Mesothelial cell of epicardium (in vitro differentiated cells): ENCODE measurements around the gene ZNF516. TPM values are rescaled to one million over a fixed set of nuclear protein-coding genes. Genes with fewer than 3 reads are reported as not detected.

ENCODE experiments used
- DNase-seq, 2 experiments: peaks; one replicate each; pipeline ENCODE4 v3.0.0; 2021; ENCODE audit warnings: low spot score in 2 of 2; ENCODE audit not compliant: unreplicated experiment in 2 of 2
- H3K27ac Mint-ChIP-seq: 2 replicates; pipeline ENCODE4 v1.8.0; 2021; ENCODE audit warnings: mixed read lengths
- H3K27me3 Mint-ChIP-seq: 2 replicates; pipeline ENCODE4 v1.8.0; 2021; ENCODE audit warnings: low read depth, mixed read lengths
- H3K36me3 Mint-ChIP-seq: 2 replicates; pipeline ENCODE4 v1.8.0; 2021; ENCODE audit warnings: mixed read lengths
- H3K4me1 Mint-ChIP-seq: 2 replicates; pipeline ENCODE4 v1.8.0; 2021; ENCODE audit warnings: mixed read lengths
- H3K4me3 Mint-ChIP-seq: 2 replicates; pipeline ENCODE4 v1.8.0; 2021; ENCODE audit warnings: mild to moderate bottlenecking, moderate library complexity, mixed read lengths
- H3K9me3 Mint-ChIP-seq: 2 replicates; pipeline ENCODE4 v1.8.0; 2021; ENCODE audit warnings: mixed read lengths
- total RNA-seq: library from RNA; stranded (reverse); gene quantifications from 3 replicates; pipeline ENCODE4 v1.2.1, GENCODE V29; 2021
- TF ChIP-seq, protein P1 (sequence below): fragments of 200-600 bp; sonication (generic); IDR thresholded peaks from one replicate; pipeline ENCODE4 v1.5.0; 2021; ENCODE audit warnings: antibody characterized with exemption; ENCODE audit not compliant: unreplicated experiment

The ZNF516 gene
- total RNA-seq, 1 donor from 2014 or later: 92.1 TPM

DNA sequence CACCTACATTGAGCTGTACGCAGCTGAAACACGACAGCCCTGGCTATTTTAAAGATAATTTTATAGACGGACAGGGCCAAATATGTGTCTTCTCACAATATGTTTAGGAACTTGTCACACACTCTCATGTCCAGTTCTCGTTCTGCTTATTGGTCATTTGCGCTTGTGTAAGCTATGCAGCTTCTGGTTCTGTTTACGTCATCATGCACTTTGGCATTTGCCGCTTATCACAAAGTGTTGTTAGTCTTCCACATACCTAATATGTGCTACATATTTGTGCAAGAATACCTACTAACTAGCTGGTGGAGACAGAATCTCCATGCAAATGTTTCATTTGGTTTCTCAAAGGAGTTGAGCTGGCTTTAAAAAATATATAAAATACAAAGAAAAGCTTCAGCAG lies 7.5 kb upstream of the ZNF516 start:
- no peak for DNase-seq
- no peaks in the 10 kb centered on the region for H3K27me3 Mint-ChIP-seq
- no peaks in the 10 kb centered on the region for H3K36me3 Mint-ChIP-seq
- peaks cover 6% of the 10 kb centered on the region for H3K4me1 Mint-ChIP-seq
- H3K4me3 Mint-ChIP-seq: no peak overlapping the region
- H3K27ac Mint-ChIP-seq: no peak overlapping the region
- TF ChIP-seq, protein P1, sequence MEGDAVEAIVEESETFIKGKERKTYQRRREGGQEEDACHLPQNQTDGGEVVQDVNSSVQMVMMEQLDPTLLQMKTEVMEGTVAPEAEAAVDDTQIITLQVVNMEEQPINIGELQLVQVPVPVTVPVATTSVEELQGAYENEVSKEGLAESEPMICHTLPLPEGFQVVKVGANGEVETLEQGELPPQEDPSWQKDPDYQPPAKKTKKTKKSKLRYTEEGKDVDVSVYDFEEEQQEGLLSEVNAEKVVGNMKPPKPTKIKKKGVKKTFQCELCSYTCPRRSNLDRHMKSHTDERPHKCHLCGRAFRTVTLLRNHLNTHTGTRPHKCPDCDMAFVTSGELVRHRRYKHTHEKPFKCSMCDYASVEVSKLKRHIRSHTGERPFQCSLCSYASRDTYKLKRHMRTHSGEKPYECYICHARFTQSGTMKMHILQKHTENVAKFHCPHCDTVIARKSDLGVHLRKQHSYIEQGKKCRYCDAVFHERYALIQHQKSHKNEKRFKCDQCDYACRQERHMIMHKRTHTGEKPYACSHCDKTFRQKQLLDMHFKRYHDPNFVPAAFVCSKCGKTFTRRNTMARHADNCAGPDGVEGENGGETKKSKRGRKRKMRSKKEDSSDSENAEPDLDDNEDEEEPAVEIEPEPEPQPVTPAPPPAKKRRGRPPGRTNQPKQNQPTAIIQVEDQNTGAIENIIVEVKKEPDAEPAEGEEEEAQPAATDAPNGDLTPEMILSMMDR: no peak
- no peaks in the 10 kb centered on the region for H3K9me3 Mint-ChIP-seq

DNA sequence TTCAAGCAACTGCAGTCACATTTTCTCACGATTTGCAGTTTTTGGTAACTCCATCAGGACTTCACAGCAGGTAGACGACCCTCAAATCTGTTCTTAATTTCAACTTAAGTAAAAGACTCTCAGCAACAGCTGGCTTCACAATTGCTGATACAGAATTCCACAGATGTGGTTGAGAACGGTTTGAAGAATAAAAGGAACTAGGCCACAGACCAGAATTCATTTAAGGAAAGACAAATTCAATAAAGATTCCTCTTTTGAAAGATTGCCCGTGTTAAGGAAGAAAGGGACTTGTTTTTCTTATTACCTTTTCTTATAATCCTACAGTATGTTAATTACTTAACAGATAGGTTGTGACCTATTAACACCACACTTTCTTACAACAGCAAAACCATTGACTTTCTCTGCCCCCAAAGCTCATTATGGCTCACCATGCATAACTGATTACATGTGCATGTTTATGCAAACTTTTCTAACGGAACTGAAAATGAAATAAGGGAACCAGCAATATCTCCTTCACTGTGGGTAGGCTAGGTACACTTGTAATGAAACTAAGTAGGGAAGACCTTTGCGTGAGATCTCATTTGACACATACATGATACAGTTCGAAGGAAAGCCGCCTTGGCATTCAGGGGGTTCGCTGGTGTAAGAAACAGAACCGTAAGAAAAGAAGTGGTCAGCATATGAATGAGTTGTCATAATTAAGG lies 4.7 kb upstream of the ZNF516 start:
- peaks cover 10% of the 10 kb centered on the region for H3K4me1 Mint-ChIP-seq

DNA sequence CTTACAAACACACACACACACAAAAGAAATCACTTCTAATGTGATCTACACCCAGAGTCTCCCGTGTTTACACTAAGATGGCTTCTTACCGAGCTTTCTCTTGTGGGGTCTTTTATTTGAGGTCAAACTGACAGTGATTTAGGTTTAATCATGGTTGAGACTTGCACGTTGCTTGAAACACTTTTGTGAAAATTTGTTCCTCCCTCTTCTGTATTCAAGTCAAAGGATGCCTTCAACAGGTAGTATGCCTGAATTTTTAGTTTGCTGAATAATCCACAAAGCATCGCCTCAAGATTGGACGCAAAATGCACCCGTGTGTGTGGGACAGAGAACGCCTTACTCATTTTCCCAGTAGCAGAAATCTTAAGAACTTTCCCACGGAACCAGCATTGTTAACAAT lies 4.0 kb upstream of the ZNF516 start:
- TF ChIP-seq, protein P1: no peak
- Mint-ChIP-seq H3K27me3 (no peaks in the 10 kb centered on the region), H3K4me1 (peaks cover 10% of the 10 kb centered on the region), H3K36me3 (no peaks in the 10 kb centered on the region), H3K27ac (no peak overlapping the region), H3K9me3 (no peaks in the 10 kb centered on the region), H3K4me3 (no peak overlapping the region)
- no peak for DNase-seq

More for the DNA sequence above, 4.7 kb upstream of the ZNF516 start:
- Mint-ChIP-seq H3K9me3 (no peaks in the 10 kb centered on the region), H3K36me3 (no peaks in the 10 kb centered on the region), H3K27ac (peak overlapping the region; percentile 19), H3K27me3 (no peaks in the 10 kb centered on the region), H3K4me3 (no peak overlapping the region)
- DNase-seq: no peak
- TF ChIP-seq, protein P1: no peak

DNA sequence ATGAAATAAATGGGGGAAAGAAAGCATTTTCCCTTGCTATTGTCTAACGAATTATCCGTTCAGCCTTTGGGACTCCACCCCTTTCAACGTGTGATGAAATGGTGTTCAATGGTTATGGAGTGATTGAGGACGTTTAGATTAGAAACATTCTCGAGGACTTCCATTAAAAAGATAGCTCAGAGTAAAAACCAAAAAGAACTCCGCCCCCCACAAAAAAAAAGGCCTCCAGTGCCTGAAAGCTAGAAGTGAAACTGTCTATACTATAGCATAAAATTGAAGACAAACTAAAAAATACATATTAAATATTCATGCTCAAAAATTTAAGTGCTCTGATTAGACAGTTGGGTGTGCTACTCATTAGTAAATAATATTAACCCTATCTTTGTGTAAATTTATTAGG lies 3.0 kb upstream of the ZNF516 start:
- H3K4me3 Mint-ChIP-seq: no peak overlapping the region
- no peaks in the 10 kb centered on the region for H3K27me3 Mint-ChIP-seq
- peaks cover 11% of the 10 kb centered on the region for H3K4me1 Mint-ChIP-seq
- TF ChIP-seq, protein P1: no peak
- no peak for DNase-seq
- no peaks in the 10 kb centered on the region for H3K36me3 Mint-ChIP-seq
- H3K27ac Mint-ChIP-seq: no peak overlapping the region
- no peaks in the 10 kb centered on the region for H3K9me3 Mint-ChIP-seq

DNA sequence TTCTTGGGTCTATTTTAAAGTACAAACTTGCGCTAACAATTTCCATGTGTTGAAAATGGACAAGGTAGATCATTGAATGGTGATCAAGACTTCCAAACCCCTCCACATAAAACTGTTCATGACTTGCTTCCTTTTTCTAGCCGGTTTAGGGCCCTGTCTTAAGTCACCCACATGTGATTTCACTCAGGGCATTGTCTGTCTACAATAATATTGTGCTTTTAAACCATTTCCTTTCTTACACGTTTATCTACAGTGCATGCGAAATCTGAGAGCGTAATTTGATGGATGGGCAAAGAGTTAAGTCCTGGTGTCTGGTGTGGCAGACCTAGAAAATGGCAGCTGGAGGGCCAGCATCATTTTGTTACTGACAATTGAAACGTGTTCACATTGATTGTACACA lies 2.0 kb upstream of the ZNF516 start:
- Mint-ChIP-seq H3K27ac (peak overlapping the region; percentile 75), H3K4me1 (peaks cover 16% of the 10 kb centered on the region), H3K9me3 (no peaks in the 10 kb centered on the region), H3K27me3 (no peaks in the 10 kb centered on the region), H3K4me3 (peak overlapping the region; percentile 92), H3K36me3 (no peaks in the 10 kb centered on the region)
- TF ChIP-seq, protein P1: no peak
- no peak for DNase-seq
